ENCODE data around the gene GPR158.

The GPR158 gene

GRCh38 chr10:25487266-25487665, 312.5 kb downstream of the GPR158 start:
- no peak overlapping the region for H3K4me3 ChIP-seq (ENCODE audit: low read depth, low read length)
- ChIA-PET POLR2A (no interaction called here), CTCF (no interaction called here)
- TF ChIP-seq, protein P1, sequence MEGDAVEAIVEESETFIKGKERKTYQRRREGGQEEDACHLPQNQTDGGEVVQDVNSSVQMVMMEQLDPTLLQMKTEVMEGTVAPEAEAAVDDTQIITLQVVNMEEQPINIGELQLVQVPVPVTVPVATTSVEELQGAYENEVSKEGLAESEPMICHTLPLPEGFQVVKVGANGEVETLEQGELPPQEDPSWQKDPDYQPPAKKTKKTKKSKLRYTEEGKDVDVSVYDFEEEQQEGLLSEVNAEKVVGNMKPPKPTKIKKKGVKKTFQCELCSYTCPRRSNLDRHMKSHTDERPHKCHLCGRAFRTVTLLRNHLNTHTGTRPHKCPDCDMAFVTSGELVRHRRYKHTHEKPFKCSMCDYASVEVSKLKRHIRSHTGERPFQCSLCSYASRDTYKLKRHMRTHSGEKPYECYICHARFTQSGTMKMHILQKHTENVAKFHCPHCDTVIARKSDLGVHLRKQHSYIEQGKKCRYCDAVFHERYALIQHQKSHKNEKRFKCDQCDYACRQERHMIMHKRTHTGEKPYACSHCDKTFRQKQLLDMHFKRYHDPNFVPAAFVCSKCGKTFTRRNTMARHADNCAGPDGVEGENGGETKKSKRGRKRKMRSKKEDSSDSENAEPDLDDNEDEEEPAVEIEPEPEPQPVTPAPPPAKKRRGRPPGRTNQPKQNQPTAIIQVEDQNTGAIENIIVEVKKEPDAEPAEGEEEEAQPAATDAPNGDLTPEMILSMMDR (IDR thresholded peaks at IDR 0.05; ENCODE audit: insufficient read depth, low read length, missing control alignments) = no peak
- DNase-seq (ENCODE audit: low read depth, low spot score) = no peak

- H3K4me3 ChIP-seq (ENCODE audit: low read depth, low read length) = no peak overlapping the region
- POLR2A ChIA-PET = no interaction called here
- CTCF ChIA-PET = no interaction called here
- no peak for DNase-seq (ENCODE audit: low read depth, low spot score)
- TF ChIP-seq, protein P1 (IDR thresholded peaks at IDR 0.05; ENCODE audit: insufficient read depth, low read length, missing control alignments) = no peak
Measured at GRCh38 chr10:25492040-25492439, 317.2 kb downstream of the GPR158 start.

- no peak overlapping the region for H3K4me3 ChIP-seq (ENCODE audit: low read depth, low read length)
- DNase-seq (ENCODE audit: low read depth, low spot score) = no peak
- CTCF ChIA-PET = no interaction called here
- TF ChIP-seq, protein P1 (IDR thresholded peaks at IDR 0.05; ENCODE audit: insufficient read depth, low read length, missing control alignments) = no peak
- POLR2A ChIA-PET = no interaction called here
Measured at GRCh38 chr10:25492680-25493079, 317.9 kb downstream of the GPR158 start.

- ChIA-PET POLR2A (no interaction called here), CTCF (no interaction called here)
- DNase-seq (ENCODE audit: low read depth, low spot score) = no peak
- H3K4me3 ChIP-seq (ENCODE audit: low read depth, low read length) = no peak overlapping the region
- TF ChIP-seq, protein P1 (IDR thresholded peaks at IDR 0.05; ENCODE audit: insufficient read depth, low read length, missing control alignments) = no peak
Measured at GRCh38 chr10:25493122-25493893, 318.5 kb downstream of the GPR158 start.

DNA sequence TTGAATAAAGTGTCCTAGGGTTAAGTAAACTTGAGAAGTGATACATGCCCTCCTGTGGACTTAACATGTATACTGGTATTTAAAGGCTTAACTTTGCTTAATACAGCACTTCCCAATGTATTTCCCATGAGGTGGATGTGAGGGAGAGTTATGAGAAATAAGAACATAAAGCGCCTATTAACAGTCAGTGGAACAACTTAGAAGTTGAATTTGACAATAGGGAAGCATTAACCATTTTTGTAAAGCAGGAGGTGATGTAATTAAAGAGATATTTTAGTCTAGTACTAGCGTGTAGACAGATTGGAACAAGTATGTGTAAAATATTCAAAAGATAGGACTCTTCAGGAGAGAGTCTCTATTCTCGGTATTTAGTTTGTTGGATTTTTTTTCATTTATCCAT, 322.4 kb downstream of the GPR158 start:
- H3K4me3 ChIP-seq (ENCODE audit: low read depth, low read length) = no peak overlapping the region
- TF ChIP-seq, protein P1 (IDR thresholded peaks at IDR 0.05; ENCODE audit: insufficient read depth, low read length, missing control alignments) = no peak
- ChIA-PET CTCF (no interaction called here), POLR2A (no interaction called here)
- no peak for DNase-seq (ENCODE audit: low read depth, low spot score)

DNA sequence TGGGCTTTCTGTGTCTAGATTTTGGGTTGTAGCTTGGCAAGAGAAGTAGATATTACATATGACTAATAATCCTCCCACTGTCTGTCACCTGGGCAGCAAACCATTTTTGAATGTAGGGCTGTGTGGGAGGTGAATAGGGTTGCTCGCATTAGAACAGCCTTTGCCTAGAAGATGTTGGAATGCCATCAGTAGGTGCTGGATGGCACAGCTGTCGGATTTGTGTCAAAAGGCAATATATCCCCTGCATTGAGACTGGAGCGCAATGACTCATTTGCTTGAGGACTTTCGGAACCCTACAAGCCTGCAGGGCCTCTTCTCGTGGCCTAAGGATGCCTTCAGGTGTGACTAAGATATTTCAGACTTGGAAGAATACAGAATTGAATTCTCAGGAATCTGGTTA, 323.8 kb downstream of the GPR158 start:
- TF ChIP-seq, protein P1 (IDR thresholded peaks at IDR 0.05; ENCODE audit: insufficient read depth, low read length, missing control alignments) = no peak
- ChIA-PET CTCF (no interaction called here), POLR2A (no interaction called here)
- no peak overlapping the region for H3K4me3 ChIP-seq (ENCODE audit: low read depth, low read length)
- DNase-seq (ENCODE audit: low read depth, low spot score) = no peak

Data from AG04449 (cell line).